Measurements from ENCODE around the gene BACH2. TPM values are rescaled to one million over a fixed set of nuclear protein-coding genes. Genes with fewer than 3 reads are reported as not detected.
A peak's percentile ranks its signal among the peaks of the same experiment; 100 is the strongest.
"Not testable (repeated sequence)": the region's sequence is repeated elsewhere in the genome, so short reads cannot be mapped to it uniquely, and the experiment has no call there.

BACH2 gene
- total RNA-seq, 1 donor: under 0.01 TPM

DNA sequence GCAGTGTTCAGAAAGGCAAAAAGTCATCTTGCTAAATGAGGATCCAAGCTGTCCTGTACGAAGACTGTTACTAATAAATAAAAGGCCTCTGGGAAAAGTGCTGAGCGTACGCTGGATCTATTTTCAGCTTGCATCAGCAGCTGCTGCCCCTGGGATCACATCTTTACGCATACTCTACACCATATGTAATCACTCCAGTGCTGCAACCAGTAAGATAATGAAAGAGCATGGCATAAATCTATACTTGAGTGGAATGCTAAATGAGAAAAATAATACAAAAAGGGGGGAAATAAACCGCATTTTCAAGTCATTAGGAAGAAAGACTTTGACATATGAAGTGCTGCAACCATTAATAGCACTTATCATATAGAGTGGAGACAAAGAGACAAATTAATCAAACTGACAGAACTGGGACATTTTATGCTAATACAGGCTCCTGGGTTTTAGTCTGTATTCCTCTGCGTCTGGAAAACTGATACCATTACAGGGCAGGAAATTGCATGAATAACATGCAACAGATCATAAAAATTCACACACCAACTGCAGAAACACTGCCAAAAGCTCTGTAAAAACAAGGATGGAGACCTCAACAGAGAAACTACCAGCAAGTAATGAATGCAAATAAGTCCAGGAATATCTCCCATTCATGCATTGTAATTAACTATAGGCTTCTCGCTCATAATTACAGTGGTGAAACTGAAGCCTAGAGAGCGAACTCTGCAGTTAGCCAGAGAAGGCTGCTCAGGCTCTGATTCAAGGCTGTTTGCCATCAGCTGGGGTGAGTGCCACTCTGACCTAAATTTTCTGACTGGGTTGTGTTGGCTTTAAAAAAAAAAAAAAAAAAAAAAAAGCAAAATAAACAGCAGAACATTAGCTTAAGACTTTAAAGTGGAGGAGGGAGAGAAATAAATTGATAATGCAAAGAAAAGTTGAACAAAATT lies 318.6 kb downstream of the BACH2 start:
- no peak overlapping the region for H3K4me3 ChIP-seq (ENCODE audit: low read depth, low read length)

GRCh38 chr6:89976694-89977020 lies 320.0 kb downstream of the BACH2 start:
- TF ChIP-seq CTCF (IDR thresholded peaks at IDR 0.05; ENCODE audit: insufficient read depth, low read depth, low read length): no peak
- no peak for DNase-seq (ENCODE audit: low read depth)
- H3K4me3 ChIP-seq (ENCODE audit: low read depth, low read length): no peak overlapping the region

More for the DNA sequence above, 318.6 kb downstream of the BACH2 start:
- DNase-seq (ENCODE audit: low read depth): peak; percentile 76
- no peak for TF ChIP-seq CTCF (IDR thresholded peaks at IDR 0.05; ENCODE audit: insufficient read depth, low read depth, low read length)

GRCh38 chr6:89975991-89976693 lies 320.5 kb downstream of the BACH2 start:
- no peak overlapping the region for H3K4me3 ChIP-seq (ENCODE audit: low read depth, low read length)
- TF ChIP-seq CTCF (IDR thresholded peaks at IDR 0.05; ENCODE audit: insufficient read depth, low read depth, low read length): no peak

DNA sequence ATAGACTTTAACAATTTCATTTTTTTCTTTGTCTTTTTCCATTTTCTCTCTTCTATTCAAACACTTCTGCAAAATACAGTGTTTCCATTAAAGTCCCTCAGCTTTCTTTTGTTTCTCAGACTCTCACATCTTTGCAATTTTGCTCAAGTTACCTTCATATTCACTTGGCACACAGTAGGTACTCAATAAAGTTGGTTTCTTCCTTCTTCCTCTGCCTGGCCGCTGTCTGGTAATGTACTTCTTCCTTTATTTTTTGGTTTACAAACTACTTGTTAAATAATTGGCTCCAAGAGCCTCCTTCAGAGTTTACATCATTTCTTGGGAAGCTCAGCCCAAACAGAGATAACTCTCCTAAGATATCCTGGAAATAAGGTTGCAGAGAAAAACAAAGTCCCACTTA lies 321.3 kb downstream of the BACH2 start:
- no peak for TF ChIP-seq CTCF (IDR thresholded peaks at IDR 0.05; ENCODE audit: insufficient read depth, low read depth, low read length)

More at GRCh38 chr6:89975991-89976693, 320.5 kb downstream of the BACH2 start:
- DNase-seq (ENCODE audit: low read depth): no peak

GRCh38 chr6:89974834-89975233 lies 321.8 kb downstream of the BACH2 start:
- DNase-seq (ENCODE audit: low read depth): no peak
- no peak for TF ChIP-seq CTCF (IDR thresholded peaks at IDR 0.05; ENCODE audit: insufficient read depth, low read depth, low read length)
- no peak overlapping the region for H3K4me3 ChIP-seq (ENCODE audit: low read depth, low read length)

More for the DNA sequence above, 321.3 kb downstream of the BACH2 start:
- no peak overlapping the region for H3K4me3 ChIP-seq (ENCODE audit: low read depth, low read length)
- DNase-seq (ENCODE audit: low read depth): no peak

DNA sequence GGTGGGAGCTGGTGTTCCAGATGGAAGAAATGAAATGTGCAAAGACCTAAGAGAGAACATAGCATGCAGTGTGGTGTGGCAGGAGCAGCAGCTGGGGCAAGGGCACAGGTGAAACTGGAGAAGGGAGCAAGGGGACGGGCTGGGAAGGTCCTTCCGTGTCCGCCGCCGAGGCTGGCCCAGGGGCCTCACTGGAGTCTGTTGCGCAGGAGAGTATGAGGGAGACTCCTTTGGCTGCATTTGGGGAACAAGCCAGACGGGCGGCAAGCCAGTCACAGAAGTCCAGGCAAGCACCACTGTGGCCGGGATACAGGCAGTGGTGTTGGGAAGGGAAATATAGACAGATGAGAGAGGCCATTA lies 324.6 kb downstream of the BACH2 start:
- no peak for DNase-seq (ENCODE audit: low read depth)
- TF ChIP-seq CTCF (IDR thresholded peaks at IDR 0.05; ENCODE audit: insufficient read depth, low read depth, low read length): no peak
- no peak overlapping the region for H3K4me3 ChIP-seq (ENCODE audit: low read depth, low read length)

GRCh38 chr6:89971338-89972024 lies 325.2 kb downstream of the BACH2 start:
- not testable (repeated sequence) for DNase-seq (ENCODE audit: low read depth)

More at GRCh38 chr6:89971338-89972024, 325.2 kb downstream of the BACH2 start:
- H3K4me3 ChIP-seq (ENCODE audit: low read depth, low read length): not testable (repeated sequence)

Measured in fibroblast of villous mesenchyme (primary cell).